Measurements from ENCODE around the gene ZNF791.
"Not testable (repeated sequence)": the region's sequence is repeated elsewhere in the genome, so short reads cannot be mapped to it uniquely, and the experiment has no call there.

Gene ZNF791

GRCh38 chr19:12629215-12629614 is 18.5 kb downstream of the ZNF791 start:
- no peak for DNase-seq (ENCODE audit: low read depth, low spot score)

GRCh38 chr19:12636631-12637030 is 25.9 kb downstream of the ZNF791 start:
- DNase-seq (ENCODE audit: low read depth, low spot score) = no peak

- no peak for DNase-seq (ENCODE audit: low read depth, low spot score)
These were observed 28.0 kb downstream of the ZNF791 start for GRCh38 chr19:12638611-12639182.

GRCh38 chr19:12639901-12640613 is 29.3 kb downstream of the ZNF791 start:
- DNase-seq (ENCODE audit: low read depth, low spot score) = peak; percentile 33

- DNase-seq (ENCODE audit: low read depth, low spot score) = no peak
These were observed 30.7 kb downstream of the ZNF791 start for GRCh38 chr19:12641456-12641855.

- no peak for DNase-seq (ENCODE audit: low read depth, low spot score)
These were observed 31.8 kb downstream of the ZNF791 start for GRCh38 chr19:12642506-12642905.

GRCh38 chr19:12643716-12644115 is 33.0 kb downstream of the ZNF791 start:
- not testable (repeated sequence) for DNase-seq (ENCODE audit: low read depth, low spot score)

- DNase-seq (ENCODE audit: low read depth, low spot score) = no peak
These were observed 35.8 kb downstream of the ZNF791 start for GRCh38 chr19:12646551-12646950.

GRCh38 chr19:12647047-12647446 is 36.3 kb downstream of the ZNF791 start:
- DNase-seq (ENCODE audit: low read depth, low spot score) = no peak

- DNase-seq (ENCODE audit: low read depth, low spot score) = no peak
These were observed 36.9 kb downstream of the ZNF791 start for GRCh38 chr19:12647490-12648071.

- DNase-seq (ENCODE audit: low read depth, low spot score) = no peak
These were observed 37.4 kb downstream of the ZNF791 start for GRCh38 chr19:12648088-12648487.

GRCh38 chr19:12649941-12650340 is 39.2 kb downstream of the ZNF791 start:
- no peak for DNase-seq (ENCODE audit: low read depth, low spot score)

- DNase-seq (ENCODE audit: low read depth, low spot score) = no peak
These were observed 41.5 kb downstream of the ZNF791 start for GRCh38 chr19:12652219-12652618.

GRCh38 chr19:12655546-12655945 is 44.8 kb downstream of the ZNF791 start:
- DNase-seq (ENCODE audit: low read depth, low spot score) = no peak

- no peak for DNase-seq (ENCODE audit: low read depth, low spot score)
These were observed 46.3 kb downstream of the ZNF791 start for GRCh38 chr19:12656899-12657571.

- no peak for DNase-seq (ENCODE audit: low read depth, low spot score)
These were observed 47.2 kb downstream of the ZNF791 start for GRCh38 chr19:12657966-12658365.

GRCh38 chr19:12660980-12661379 is 50.3 kb downstream of the ZNF791 start:
- DNase-seq (ENCODE audit: low read depth, low spot score) = no peak

GRCh38 chr19:12664406-12665280 is 53.9 kb downstream of the ZNF791 start:
- no peak for DNase-seq (ENCODE audit: low read depth, low spot score)

GRCh38 chr19:12665281-12665573 is 54.5 kb downstream of the ZNF791 start:
- DNase-seq (ENCODE audit: low read depth, low spot score) = no peak

- no peak for DNase-seq (ENCODE audit: low read depth, low spot score)
These were observed 55.0 kb downstream of the ZNF791 start for GRCh38 chr19:12665671-12666264.

GRCh38 chr19:12666265-12667048 is 55.7 kb downstream of the ZNF791 start, which contains the start of the genes MAN2B1 and WDR83:
Gene MAN2B1, minus strand, starts transcription at chr19:12666742. Its CDS starts 41 bp downstream, at chr19:12666701.
Gene WDR83, plus strand, starts transcription at chr19:12666807. Its CDS starts 2,984 bp downstream, at chr19:12669791.
- no peak for DNase-seq (ENCODE audit: low read depth, low spot score)
